Neural progenitor cell (in vitro differentiated cells): ENCODE measurements around the gene CEP120.

Experiments used
- CTCF ChIP-seq: fragments of 200-600 bp; sonication (generic); IDR thresholded peaks from 2 replicates; pipeline ENCODE4 v1.5.1; 2017; ENCODE audit warnings: antibody characterized with exemption, mild to moderate bottlenecking
- EZH2 ChIP-seq: fragments of 200-600 bp; sonication (generic); IDR thresholded peaks from 2 replicates; pipeline ENCODE4 v1.6.1; 2017; ENCODE audit warnings: antibody characterized with exemption, mild to moderate bottlenecking, moderate library complexity
- EZH2phosphoT487 ChIP-seq: fragments of 200-600 bp; sonication (generic); IDR thresholded peaks from 2 replicates; pipeline ENCODE4 v1.6.1; 2017; ENCODE audit warnings: antibody characterized with exemption

- TF ChIP-seq CTCF, result no peak
- TF ChIP-seq EZH2, result no peak
- TF ChIP-seq EZH2phosphoT487, result no peak
These were observed 62.3 kb downstream of the CEP120 start for GRCh38 chr5:123360910-123361309.
